ENCODE measurements around the gene ARMC6. TPM values are rescaled to one million over a fixed set of nuclear protein-coding genes. Genes with fewer than 3 reads are reported as not detected.

The ARMC6 gene
- total RNA-seq, 8 experiments from 2014 or later = 23.0 to 44.6 (median 30.3) TPM

DNA sequence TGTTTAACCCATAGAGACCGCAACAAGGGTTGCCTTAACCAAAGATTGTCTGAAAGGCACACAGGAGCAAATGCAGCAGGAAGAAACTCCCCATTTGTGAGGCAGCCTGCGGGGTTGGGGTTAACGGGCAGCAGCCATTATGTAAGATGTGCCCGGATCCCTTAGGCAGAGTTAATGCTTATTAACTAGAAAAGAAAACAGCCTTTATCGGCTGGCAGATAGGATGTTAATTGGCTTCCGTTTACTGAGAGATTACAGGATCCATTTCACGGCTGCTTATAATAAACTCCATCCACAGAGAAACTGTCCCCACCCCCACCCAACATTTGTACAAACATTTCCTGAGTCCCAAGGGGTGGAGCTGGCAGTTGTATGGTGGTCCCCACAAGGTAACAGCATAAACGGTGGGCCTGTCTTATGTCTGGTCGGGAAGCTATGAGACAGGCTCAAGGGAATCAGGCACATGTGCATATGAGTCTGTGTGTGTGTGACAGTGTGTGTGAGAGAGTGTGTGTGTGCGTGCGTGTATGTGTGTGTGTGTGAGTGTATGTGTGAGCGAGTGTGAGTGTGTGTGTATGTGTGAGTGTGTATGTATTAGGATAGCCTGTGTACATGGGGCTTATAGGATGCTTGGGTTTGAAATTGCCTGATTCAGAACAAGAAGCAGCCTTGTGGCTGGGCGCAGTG, 40.9 kb downstream of the ARMC6 start:
- in situ Hi-C loops (cut with MboI; ENCODE audit: low pct_unique_long_range_greater_than_20kb in 2 of 9, low sequenced_read_pairs in 9 of 9, unreplicated experiment in 9 of 9) = no loop called here
- Histone ChIP-seq H3K27ac (no peak overlapping the region), H3K4me3 (no peak overlapping the region), H3K4me1 (replicated peaks in 1 of 2) (no peaks in the 10 kb centered on the region)
- 56 to 79% (median 67%) methylated on average over 3 to 9 of the region's 13 CpGs; no CpG with 5 or more reads in 3 of the 10 experiments for WGBS, 10 experiments
- peak in 1 of 8 experiments; percentile 55 for ATAC-seq (replicated peaks in 6 of 8)

DNA sequence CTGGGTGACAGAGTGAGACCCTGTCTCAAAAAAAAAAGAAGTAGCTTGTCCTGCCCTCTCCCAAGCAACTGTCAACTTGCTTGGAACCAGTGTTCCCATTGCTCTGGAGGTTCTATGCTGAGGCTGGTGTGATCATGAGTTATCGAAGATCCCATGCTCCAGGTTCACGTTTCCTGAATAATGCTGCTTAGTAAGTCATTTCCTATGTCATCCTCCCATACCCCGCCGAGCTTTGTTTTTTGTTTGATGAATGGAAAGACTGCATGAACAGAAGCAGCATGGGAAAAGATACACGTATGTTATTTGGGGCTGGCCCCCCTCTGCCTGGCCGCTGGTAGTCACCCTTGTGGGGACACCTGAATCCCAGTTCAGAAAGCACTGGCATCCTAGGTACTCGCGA, 41.7 kb downstream of the ARMC6 start:
- ATAC-seq (replicated peaks in 6 of 8) = no peak
- no peak overlapping the region for H3K4me3 ChIP-seq

DNA sequence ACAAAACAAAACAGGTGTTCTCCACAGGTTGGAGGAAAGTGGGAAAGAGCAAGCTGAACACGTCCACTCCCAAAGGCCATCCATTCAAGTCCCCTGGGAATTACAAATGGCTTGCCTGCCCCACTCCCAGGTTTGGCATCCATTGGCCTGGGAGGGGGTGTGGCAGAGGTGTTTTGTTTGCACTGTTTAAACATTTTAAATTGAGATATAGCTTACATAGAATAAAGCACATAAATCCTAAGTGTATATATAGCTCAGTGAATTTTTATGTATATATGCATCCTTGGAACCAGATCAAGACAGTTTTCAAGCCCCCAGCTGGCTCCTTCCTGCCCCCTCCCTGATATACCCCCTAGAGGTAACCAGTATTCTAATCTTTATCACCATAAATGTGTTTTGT, 43.1 kb downstream of the ARMC6 start:
- in situ Hi-C loops (cut with MboI; ENCODE audit: low pct_unique_long_range_greater_than_20kb in 2 of 9, low sequenced_read_pairs in 9 of 9, unreplicated experiment in 9 of 9) = no loop called here
- no peak overlapping the region for H3K4me3 ChIP-seq
- WGBS, 10 experiments = 43 to 67% methylated on average over 1 of the region's 1 CpG; no CpG with 5 or more reads in 8 of the 10 experiments
- H3K4me1 ChIP-seq (replicated peaks in 1 of 2) = peaks cover 1 to 2% of the 10 kb centered on the region in 2 donors
- H3K27ac ChIP-seq = no peak overlapping the region
- peak in 1 of 8 experiments; percentile 67 for ATAC-seq (replicated peaks in 6 of 8)

More for the DNA sequence above, 41.7 kb downstream of the ARMC6 start:
- no peaks in the 10 kb centered on the region for H3K4me1 ChIP-seq (replicated peaks in 1 of 2)
- 20 to 100% (median 85%) methylated on average over 1 to 7 of the region's 8 CpGs; no CpG with 5 or more reads in 1 of the 10 experiments for WGBS, 10 experiments
- no peak overlapping the region for H3K27ac ChIP-seq
- in situ Hi-C loops (cut with MboI; ENCODE audit: low pct_unique_long_range_greater_than_20kb in 2 of 9, low sequenced_read_pairs in 9 of 9, unreplicated experiment in 9 of 9) = no loop called here

DNA sequence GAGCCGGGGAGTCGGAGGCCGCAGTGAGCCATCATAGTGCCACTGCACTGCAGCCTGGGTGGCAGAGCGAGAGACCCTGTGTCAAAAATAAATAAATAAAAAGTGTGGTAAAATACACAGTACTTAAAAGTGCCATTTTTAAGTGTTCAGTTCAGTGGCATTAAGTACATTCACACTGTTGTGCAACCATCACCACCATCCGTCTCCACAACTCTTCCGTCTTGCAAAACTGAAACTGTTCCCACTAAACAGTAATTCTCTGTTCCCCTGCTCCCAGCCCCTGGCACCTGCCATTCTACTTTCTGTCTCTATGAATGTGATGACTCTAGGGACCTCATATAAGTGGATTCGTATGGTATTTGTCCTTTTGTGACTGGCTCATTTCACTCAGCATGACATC, 43.7 kb downstream of the ARMC6 start:
- Histone ChIP-seq H3K4me1 (replicated peaks in 1 of 2) (peaks cover 7 to 8% of the 10 kb centered on the region in 2 donors), H3K27ac (no peak overlapping the region), H3K4me3 (no peak overlapping the region)
- ATAC-seq (replicated peaks in 6 of 8) = no peak
- in situ Hi-C loops (cut with MboI; ENCODE audit: low pct_unique_long_range_greater_than_20kb in 2 of 9, low sequenced_read_pairs in 9 of 9, unreplicated experiment in 9 of 9) = no loop called here
- WGBS, 10 experiments = 60 to 100% (median 92%) methylated on average over 1 to 6 of the region's 7 CpGs; no CpG with 5 or more reads in 4 of the 10 experiments

DNA sequence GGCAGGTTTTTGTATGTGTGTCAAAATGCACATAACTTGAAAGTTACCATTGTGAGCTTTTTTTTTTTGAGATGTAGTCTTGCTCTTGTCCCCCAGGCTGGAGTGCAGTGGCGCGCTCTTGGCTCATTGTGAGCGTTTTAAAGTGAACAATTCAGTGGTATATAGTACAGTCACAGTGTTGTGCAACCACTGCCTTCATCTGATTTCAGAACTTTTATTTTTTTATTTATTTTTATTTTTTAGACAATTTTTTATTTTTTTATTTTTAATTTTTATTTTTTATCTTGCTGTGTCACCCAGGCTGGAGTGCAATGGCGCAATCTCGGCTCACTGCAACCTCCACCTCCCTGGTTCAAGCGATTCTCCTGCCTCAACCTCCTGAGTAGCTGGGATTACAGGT, 45.4 kb downstream of the ARMC6 start:
- Histone ChIP-seq H3K4me1 (replicated peaks in 1 of 2) (peaks cover 7 to 9% of the 10 kb centered on the region in 2 donors), H3K4me3 (no peak overlapping the region), H3K27ac (no peak overlapping the region)
- 80 to 100% (median 93%) methylated on average over 1 to 6 of the region's 6 CpGs for WGBS, 10 experiments
- in situ Hi-C loops (cut with MboI; ENCODE audit: low pct_unique_long_range_greater_than_20kb in 2 of 9, low sequenced_read_pairs in 9 of 9, unreplicated experiment in 9 of 9) = no loop called here
- no peak for ATAC-seq (replicated peaks in 6 of 8)

DNA sequence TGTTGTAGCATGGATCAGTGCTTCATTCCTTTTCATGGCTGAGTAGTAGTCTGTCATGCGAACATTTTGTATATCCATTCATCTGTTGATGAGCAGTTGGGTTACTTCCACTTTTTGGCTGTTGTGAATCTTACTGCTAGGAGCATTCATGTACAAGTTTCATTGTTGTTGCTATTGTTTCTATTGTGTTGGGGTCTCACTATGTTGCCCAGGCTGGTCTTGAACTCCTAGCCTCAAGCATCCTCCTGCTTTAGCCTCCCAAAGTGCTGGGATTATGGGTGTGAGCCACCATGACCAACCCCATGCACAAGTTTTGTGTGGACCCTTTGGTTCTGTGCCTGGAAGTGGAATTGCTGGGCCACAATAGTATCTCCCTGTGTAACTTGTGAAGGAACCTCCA, 46.2 kb downstream of the ARMC6 start:
- peaks cover 9% of the 10 kb centered on the region in 2 donors for H3K4me1 ChIP-seq (replicated peaks in 1 of 2)
- no peak overlapping the region for H3K4me3 ChIP-seq
- H3K27ac ChIP-seq = no peak overlapping the region
- 80 to 100% (median 94%) methylated on average over 1 of the region's 1 CpG; no CpG with 5 or more reads in 6 of the 10 experiments for WGBS, 10 experiments
- in situ Hi-C loops (cut with MboI; ENCODE audit: low pct_unique_long_range_greater_than_20kb in 2 of 9, low sequenced_read_pairs in 9 of 9, unreplicated experiment in 9 of 9) = no loop called here
- no peak for ATAC-seq (replicated peaks in 6 of 8)

DNA sequence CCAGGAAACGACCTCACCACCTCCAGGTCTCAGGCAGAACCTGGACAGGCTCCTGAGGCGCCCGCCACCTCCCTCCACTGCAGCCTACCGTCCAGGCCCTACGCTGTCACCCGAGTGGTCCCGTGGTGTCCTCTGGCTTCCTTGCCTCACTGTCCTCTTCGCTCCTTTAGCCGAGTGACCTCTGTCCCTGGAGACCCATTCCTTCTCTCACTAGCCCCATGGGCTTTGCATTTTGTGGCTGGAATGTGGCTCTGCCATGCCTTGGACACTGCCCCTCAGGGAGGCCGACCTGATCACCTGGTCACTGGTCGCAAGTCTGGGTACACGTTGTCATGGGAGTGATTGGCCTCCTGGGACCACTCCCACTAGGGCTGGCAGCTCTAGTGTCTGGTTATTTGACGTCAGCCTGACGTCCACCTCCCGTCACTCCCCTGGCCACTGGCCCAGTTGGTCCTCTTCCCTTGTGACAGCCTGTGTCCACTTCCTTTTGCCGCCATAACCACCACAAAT, 48.3 kb downstream of the ARMC6 start:
- Histone ChIP-seq H3K4me3 (no peak overlapping the region), H3K4me1 (replicated peaks in 1 of 2) (peaks cover 9% of the 10 kb centered on the region in 2 donors), H3K27ac (peak overlapping the region in 1 of 2 donors; percentile 66)
- 20 to 100% (median 79%) methylated on average over 1 to 3 of the region's 16 CpGs; no CpG with 5 or more reads in 4 of the 10 experiments for WGBS, 10 experiments
- in situ Hi-C loops (cut with MboI; ENCODE audit: low pct_unique_long_range_greater_than_20kb in 2 of 9, low sequenced_read_pairs in 9 of 9, unreplicated experiment in 9 of 9) = no loop called here
- ATAC-seq (replicated peaks in 6 of 8) = peak in 5 of 8 experiments; percentile 39 to 87 (median 79)

DNA sequence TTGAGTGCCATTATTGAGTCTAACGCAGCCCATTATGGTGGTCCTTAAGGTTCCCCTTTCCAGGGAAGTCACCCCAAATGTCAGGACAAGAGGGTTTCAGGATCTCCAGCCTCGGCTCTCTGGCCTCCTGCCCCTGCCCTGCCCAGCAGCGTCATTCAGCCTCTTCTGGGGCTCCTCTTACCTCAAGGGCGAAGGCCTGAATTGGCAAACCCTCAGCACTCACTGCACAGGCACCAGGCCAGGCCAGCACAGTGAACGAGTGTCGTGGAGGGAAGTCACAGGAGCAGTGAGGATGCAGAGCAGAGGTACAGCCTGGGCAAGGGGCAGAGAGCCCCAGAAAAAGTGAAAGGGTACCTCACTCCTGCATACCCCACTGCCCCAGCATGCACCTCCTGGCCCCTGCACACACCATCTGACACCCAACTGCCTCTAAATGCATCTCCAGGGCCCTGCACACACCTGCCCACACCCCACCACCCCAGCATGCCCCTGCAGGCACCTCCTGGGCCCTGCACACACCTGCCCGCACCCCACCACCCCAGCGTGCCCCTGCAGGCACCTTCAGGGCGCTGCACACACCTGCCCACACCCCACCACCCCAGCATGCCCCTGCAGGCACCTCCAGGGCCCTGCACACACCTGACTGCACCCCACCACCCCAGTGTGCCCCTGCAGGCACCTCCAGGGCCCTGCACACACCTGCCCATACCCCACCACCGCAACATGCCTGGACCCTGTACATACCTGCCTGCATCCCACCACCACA, 50.2 kb downstream of the ARMC6 start:
- H3K4me1 ChIP-seq (replicated peaks in 1 of 2) = peaks cover 9% of the 10 kb centered on the region in 2 donors
- ATAC-seq (replicated peaks in 6 of 8) = no peak
- WGBS, 10 experiments = 50 to 100% (median 84%) methylated on average over 1 to 6 of the region's 10 CpGs; no CpG with 5 or more reads in 4 of the 10 experiments
- H3K4me3 ChIP-seq = no peak overlapping the region
- in situ Hi-C loops (cut with MboI; ENCODE audit: low pct_unique_long_range_greater_than_20kb in 2 of 9, low sequenced_read_pairs in 9 of 9, unreplicated experiment in 9 of 9) = no loop called here
- H3K27ac ChIP-seq = peak overlapping the region in 1 of 2 donors; percentile 33

DNA sequence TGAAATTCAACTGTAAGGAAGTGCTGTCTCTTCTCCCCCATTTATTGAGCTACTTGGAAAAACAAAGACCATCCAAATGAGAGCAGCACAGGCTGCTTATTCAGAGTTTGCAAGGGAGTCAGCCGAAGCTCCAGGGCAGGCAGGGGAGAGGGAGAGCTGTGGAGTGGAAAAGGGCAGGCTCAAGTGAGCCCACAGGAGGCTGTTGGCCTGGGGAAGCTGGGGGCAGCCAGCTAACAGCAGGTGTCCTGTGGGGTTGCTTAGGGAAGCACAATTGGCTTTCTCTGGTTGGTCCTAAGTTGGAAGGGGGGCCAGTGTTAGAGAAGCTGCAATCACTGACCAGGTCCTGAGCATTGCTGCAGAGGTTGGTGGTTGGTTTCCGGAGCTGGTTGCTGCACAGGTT, 54.3 kb downstream of the ARMC6 start:
- in situ Hi-C loops (cut with MboI; ENCODE audit: low pct_unique_long_range_greater_than_20kb in 2 of 9, low sequenced_read_pairs in 9 of 9, unreplicated experiment in 9 of 9) = no loop called here
- Histone ChIP-seq H3K27ac (no peak overlapping the region), H3K4me1 (replicated peaks in 1 of 2) (peaks cover 0 to 2% of the 10 kb centered on the region in 2 donors), H3K4me3 (no peak overlapping the region)
- 50 to 100% (median 74%) methylated on average over 1 of the region's 2 CpGs; no CpG with 5 or more reads in 6 of the 10 experiments for WGBS, 10 experiments
- ATAC-seq (replicated peaks in 6 of 8) = no peak

DNA sequence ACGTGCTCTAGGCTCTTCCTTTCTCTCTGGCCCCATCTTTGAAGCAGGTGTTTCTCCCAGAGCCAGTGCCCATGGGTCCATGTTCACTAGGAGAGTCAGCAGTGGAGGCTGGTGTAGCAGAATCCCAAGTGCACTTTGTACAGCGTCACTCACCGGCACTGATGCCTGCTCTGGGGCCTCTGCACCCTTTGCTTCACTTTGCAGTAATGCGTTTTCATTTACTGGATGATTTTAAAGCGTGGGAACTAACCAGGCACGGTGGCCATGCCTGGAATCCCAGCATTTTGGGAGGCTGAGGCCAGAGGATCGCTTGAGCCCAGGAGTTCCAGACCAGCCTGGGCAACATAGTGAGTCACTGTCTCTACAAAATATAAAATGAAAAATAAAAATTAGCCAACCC, 61.1 kb downstream of the ARMC6 start:
- Histone ChIP-seq H3K4me3 (no peak overlapping the region), H3K27ac (no peak overlapping the region), H3K4me1 (replicated peaks in 1 of 2) (no peaks in the 10 kb centered on the region)
- 60 to 94% (median 76%) methylated on average over 1 to 6 of the region's 7 CpGs; no CpG with 5 or more reads in 3 of the 10 experiments for WGBS, 10 experiments
- in situ Hi-C loops (cut with MboI; ENCODE audit: low pct_unique_long_range_greater_than_20kb in 2 of 9, low sequenced_read_pairs in 9 of 9, unreplicated experiment in 9 of 9) = no loop called here
- no peak for ATAC-seq (replicated peaks in 6 of 8)

DNA sequence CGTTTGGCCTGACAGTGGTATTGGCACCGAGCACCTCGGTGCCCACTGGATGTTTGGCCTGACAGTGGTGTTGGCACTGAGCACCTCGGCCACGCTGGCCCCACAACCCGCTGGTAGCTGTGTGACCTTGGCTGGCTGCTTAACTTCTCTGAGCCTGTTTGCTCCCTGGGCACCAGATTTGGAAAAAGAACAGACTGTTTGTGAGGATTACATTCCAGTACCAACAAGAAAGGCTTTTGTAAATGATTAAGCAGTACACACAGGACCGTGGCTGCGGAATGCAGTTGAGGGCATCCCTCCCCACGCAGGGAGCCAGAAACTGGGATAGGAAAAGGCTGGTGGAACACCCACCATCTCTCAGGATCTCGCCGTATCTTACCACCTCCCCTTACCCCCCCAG, 62.3 kb downstream of the ARMC6 start:
- Histone ChIP-seq H3K4me3 (no peak overlapping the region), H3K4me1 (replicated peaks in 1 of 2) (no peaks in the 10 kb centered on the region), H3K27ac (no peak overlapping the region)
- in situ Hi-C loops (cut with MboI; ENCODE audit: low pct_unique_long_range_greater_than_20kb in 2 of 9, low sequenced_read_pairs in 9 of 9, unreplicated experiment in 9 of 9) = no loop called here
- WGBS, 10 experiments = 50 to 67% (median 57%) methylated on average over 2 to 7 of the region's 11 CpGs; no CpG with 5 or more reads in 6 of the 10 experiments
- no peak for ATAC-seq (replicated peaks in 6 of 8)

DNA sequence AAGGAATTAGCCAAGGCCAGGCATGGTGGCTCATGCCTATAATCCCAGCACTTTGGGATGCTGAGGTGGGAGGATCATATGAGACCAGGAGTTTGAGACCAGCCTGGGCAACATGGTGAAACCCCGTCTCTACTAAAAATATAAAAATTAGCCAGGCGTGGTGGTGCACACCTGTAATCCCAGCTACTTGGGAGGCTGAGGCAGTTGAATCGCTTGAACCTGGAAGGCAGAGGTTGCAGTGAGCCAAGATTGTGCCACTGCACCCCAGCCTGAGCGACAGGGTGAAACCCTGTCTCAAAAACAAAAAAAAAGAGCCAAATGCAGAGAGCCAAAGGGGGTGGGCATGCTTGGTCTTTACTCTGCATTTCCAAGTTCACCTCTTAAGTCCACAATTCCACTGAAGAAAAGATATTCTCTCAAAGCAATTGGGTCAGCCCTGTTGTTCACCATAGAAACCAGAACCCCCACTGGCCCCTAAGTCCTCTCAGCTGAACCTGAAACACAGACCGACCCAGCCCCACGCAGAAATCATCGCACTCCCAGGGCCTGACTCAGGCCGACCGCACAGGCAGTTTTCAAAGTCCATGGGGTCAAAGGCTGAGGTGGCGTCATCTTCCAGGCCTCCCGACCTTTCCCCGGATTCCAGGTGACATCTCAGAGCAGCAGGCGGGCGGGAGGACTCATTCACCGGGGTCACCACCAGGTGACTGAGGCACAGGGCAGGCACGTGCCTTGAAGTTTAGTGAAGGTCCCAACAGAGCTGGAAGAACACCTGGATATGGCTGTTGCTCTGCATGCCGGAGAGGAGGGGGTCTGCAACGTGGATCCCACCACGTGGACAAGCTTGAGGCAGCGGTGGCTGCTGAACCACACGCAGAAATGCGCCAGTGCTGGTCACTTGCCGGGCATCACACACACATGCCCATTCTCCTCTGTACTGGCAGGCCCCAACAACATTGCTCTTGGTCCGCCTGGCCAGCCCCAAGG, 63.5 kb downstream of the ARMC6 start:
- Histone ChIP-seq H3K27ac (no peak overlapping the region), H3K4me1 (replicated peaks in 1 of 2) (no peaks in the 10 kb centered on the region), H3K4me3 (no peak overlapping the region)
- WGBS, 10 experiments = 44 to 100% (median 87%) methylated on average over 2 to 12 of the region's 24 CpGs; no CpG with 5 or more reads in 2 of the 10 experiments
- no peak for ATAC-seq (replicated peaks in 6 of 8)
- in situ Hi-C loops (cut with MboI; ENCODE audit: low pct_unique_long_range_greater_than_20kb in 2 of 9, low sequenced_read_pairs in 9 of 9, unreplicated experiment in 9 of 9) = no loop called here

Data from motor neuron (in vitro differentiated cells).